OCI-LY7 (cell line): ENCODE results near the gene SS18.

Source experiments
- CTCF ChIP-seq: fragments of 200-600 bp; sonication (generic); conservative IDR thresholded peaks from 2 replicates; pipeline ENCODE4 v1.5.1; 2014; ENCODE audit warnings: mild to moderate bottlenecking, antibody characterized with exemption, low read length, moderate library complexity, mixed read lengths
- EZH2phosphoT487 ChIP-seq: fragments of 200-600 bp; sonication (generic); IDR thresholded peaks from 2 replicates; pipeline ENCODE4 v1.6.1; 2018; ENCODE audit warnings: low read depth, borderline replicate concordance, mild to moderate bottlenecking, mixed run types, antibody characterized with exemption, low read length, moderate library complexity, mixed read lengths

GRCh38 chr18:26005950-26006349 is 84.5 kb downstream of the SS18 start:
- TF ChIP-seq CTCF, result no peak
- TF ChIP-seq EZH2phosphoT487, result no peak
